A673 (cell line): Measurements from ENCODE around the gene SUPT3H.

ENCODE experiments used
- EZH2 ChIP-seq: fragments of 200-600 bp; sonication (generic); IDR thresholded peaks from 2 replicates; pipeline ENCODE4 v1.6.1; 2017; ENCODE audit warnings: borderline replicate concordance, low read depth, mild to moderate bottlenecking, mixed read lengths, antibody characterized with exemption, low read length; ENCODE audit not compliant: poor library complexity, severe bottlenecking
- TF ChIP-seq, protein P1 (sequence below): fragments of 300-800, 200-600 bp; sonication (generic); conservative IDR thresholded peaks from 2 replicates; pipeline ENCODE4 v1.5.1; 2017; ENCODE audit warnings: low read depth, mild to moderate bottlenecking, antibody characterized with exemption, low read length, moderate library complexity, mixed read lengths

DNA sequence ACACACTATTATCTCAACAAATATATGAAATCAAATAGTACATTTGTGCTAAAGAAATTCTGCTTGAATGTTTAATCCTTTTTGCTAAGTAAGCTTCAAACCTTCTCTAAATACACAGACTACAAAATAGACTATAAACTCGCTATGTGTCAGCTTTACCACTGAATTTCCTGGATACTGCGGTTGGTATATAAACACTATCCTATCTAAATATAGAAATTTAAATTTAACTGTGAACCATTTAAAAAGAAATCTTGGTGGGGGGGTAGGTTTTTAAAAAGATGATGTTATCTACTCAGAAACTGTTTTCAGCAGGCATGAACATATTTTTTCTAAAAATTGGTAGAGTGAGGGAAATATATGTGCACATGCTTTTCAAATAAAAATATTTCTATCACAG lies 356.1 kb downstream of the SUPT3H start:
- TF ChIP-seq, protein P1, sequence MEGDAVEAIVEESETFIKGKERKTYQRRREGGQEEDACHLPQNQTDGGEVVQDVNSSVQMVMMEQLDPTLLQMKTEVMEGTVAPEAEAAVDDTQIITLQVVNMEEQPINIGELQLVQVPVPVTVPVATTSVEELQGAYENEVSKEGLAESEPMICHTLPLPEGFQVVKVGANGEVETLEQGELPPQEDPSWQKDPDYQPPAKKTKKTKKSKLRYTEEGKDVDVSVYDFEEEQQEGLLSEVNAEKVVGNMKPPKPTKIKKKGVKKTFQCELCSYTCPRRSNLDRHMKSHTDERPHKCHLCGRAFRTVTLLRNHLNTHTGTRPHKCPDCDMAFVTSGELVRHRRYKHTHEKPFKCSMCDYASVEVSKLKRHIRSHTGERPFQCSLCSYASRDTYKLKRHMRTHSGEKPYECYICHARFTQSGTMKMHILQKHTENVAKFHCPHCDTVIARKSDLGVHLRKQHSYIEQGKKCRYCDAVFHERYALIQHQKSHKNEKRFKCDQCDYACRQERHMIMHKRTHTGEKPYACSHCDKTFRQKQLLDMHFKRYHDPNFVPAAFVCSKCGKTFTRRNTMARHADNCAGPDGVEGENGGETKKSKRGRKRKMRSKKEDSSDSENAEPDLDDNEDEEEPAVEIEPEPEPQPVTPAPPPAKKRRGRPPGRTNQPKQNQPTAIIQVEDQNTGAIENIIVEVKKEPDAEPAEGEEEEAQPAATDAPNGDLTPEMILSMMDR, result no peak
- TF ChIP-seq EZH2, result no peak
